GM19463 (cell line): ENCODE data around the gene OR52I2.

Source experiments
- ATAC-seq: cut with Tn5 transposase; IDR thresholded peaks from one replicate; pipeline ENCODE4 v1.9.1; 2021; ENCODE audit warnings: mild to moderate bottlenecking, moderate library complexity; ENCODE audit not compliant: unreplicated experiment

The OR52I2 gene

GRCh38 chr11:4607781-4608666 lies 26.5 kb downstream of the OR52I2 start, which contains the start of gene TRIM68:
TSS of gene TRIM68 (minus strand) at chr11:4608231. CDS start at chr11:4605504, 2,727 bp downstream.
- ATAC-seq, result peak; percentile 99

DNA sequence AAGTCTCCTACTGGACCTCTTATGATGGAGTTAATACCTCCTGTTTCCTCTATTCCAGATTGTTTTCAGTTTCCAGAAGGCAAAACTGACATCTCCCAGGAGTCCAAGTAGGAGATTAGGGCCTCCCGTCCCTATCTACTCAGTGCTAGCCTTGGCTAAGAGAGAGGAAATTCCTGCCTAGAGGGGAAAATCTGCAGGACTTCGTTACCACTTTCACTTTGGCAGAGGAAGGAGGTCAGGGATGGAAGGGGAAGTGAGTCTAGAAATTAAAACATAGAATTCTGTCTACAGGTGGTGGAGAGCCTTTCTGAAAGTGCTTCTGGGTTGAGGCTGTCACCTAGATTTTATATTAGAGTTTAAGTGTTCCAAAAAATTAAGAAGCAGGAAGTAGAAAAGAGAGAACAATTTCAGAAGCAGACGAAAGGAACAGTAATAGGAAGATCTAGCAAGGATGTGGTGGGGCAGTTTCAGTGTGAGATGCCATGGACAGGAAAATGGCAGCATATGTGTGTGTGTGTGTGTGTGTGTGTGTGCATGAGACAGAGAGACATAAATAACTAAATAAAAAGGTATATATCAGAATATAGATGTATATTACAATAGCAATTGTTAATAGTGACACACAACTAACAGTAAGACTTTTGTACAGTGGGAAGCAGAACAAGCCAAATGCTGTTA lies 28.9 kb downstream of the OR52I2 start:
- ATAC-seq, result no peak

GRCh38 chr11:4611986-4612385 lies 30.4 kb downstream of the OR52I2 start:
- ATAC-seq, result no peak

GRCh38 chr11:4615856-4616444 lies 34.4 kb downstream of the OR52I2 start:
- no peak for ATAC-seq

DNA sequence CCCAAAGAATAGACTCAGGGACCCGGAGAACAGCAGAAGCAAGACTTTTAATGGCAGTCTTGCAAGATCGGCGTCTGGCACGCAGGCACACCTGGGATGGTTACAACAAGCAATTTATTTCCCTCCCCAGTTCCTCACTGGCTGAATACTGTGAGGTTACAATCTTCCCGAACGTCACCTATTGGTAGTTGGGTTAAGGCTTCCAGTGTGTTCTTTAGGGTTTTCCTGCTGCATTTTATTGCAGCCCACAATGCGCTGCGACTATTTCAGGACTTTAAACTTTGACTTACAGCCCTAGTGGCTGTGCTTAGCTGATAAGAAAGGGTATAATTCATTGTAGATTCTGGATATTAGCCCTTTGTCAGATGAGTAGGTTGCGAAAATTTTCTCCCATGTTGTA lies 38.0 kb downstream of the OR52I2 start:
- no peak for ATAC-seq

- ATAC-seq, result no peak
Observed at GRCh38 chr11:4626207-4627099, 44.9 kb downstream of the OR52I2 start.

- no peak for ATAC-seq
Observed at GRCh38 chr11:4636136-4636535, 54.6 kb downstream of the OR52I2 start.

- ATAC-seq, result peak; percentile 97
Observed at GRCh38 chr11:4636962-4637661, 55.6 kb downstream of the OR52I2 start, which contains the start of gene OR51D1. TSS of gene OR51D1 (plus strand) at chr11:4637477. CDS start at chr11:4639791, 2,314 bp downstream.

GRCh38 chr11:4637662-4638047 lies 56.1 kb downstream of the OR52I2 start:
- ATAC-seq, result no peak

DNA sequence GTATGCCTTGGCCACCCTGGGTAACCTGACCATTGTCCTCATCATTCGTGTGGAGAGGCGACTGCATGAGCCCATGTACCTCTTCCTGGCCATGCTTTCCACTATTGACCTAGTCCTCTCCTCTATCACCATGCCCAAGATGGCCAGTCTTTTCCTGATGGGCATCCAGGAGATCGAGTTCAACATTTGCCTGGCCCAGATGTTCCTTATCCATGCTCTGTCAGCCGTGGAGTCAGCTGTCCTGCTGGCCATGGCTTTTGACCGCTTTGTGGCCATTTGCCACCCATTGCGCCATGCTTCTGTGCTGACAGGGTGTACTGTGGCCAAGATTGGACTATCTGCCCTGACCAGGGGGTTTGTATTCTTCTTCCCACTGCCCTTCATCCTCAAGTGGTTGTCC lies 58.4 kb downstream of the OR52I2 start:
- no peak for ATAC-seq

- ATAC-seq, result no peak
Observed at GRCh38 chr11:4641501-4641900, 60.0 kb downstream of the OR52I2 start.

DNA sequence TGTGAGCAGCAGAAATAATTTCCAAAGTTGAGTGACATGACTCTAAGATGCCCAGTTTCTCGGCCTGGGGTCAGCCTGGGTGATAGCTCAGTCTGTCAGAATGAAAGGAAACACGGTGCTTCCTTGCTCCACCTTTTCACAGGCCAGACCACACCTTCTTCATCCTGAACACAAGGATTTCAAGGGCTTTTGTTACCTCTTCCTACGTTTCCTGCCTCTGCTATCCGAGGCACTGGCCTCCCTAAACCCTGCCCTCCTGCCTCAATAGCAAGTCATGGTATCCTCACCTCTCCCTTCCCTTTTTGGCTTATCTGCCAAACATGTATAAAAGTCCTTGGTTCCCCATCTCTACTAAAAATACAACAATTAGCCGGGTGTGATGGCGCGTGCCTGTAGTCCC lies 60.5 kb downstream of the OR52I2 start:
- no peak for ATAC-seq
